NCI-H2227 treated with DMSO at 0.1 percent for 48 hours (cell line): ENCODE results near the gene CAPZA2.
"Not testable (repeated sequence)": the region's sequence is repeated elsewhere in the genome, so short reads cannot be mapped to it uniquely, and the experiment has no call there.

Experiments used
- DNase-seq: peaks from one replicate; lab custom pipeline; 2025; lab: John Stamatoyannopoulos, UW

CAPZA2 gene

GRCh38 chr7:116862234-116862950 is at the start of gene CAPZA2:
Gene CAPZA2, plus strand, starts transcription at chr7:116862587. Its CDS starts 25 bp downstream, at chr7:116862612.
- peak; percentile 90 for DNase-seq

- DNase-seq: no peak
Observed at GRCh38 chr7:116812860-116813259, 49.5 kb upstream of the CAPZA2 start.

GRCh38 chr7:116813371-116813770 is 49.0 kb upstream of the CAPZA2 start:
- not testable (repeated sequence) for DNase-seq

- no peak for DNase-seq
Observed at GRCh38 chr7:116815041-116815440, 47.3 kb upstream of the CAPZA2 start.

GRCh38 chr7:116820149-116820548 is 42.2 kb upstream of the CAPZA2 start:
- DNase-seq: no peak

- not testable (repeated sequence) for DNase-seq
Observed at GRCh38 chr7:116821647-116822046, 40.7 kb upstream of the CAPZA2 start.

GRCh38 chr7:116824449-116824848 is 37.9 kb upstream of the CAPZA2 start:
- no peak for DNase-seq

- DNase-seq: no peak
Observed at GRCh38 chr7:116828281-116828680, 34.1 kb upstream of the CAPZA2 start.

- no peak for DNase-seq
Observed at GRCh38 chr7:116829041-116829440, 33.3 kb upstream of the CAPZA2 start.

- no peak for DNase-seq
Observed at GRCh38 chr7:116829493-116829892, 32.9 kb upstream of the CAPZA2 start.

- DNase-seq: no peak
Observed at GRCh38 chr7:116832692-116833091, 29.7 kb upstream of the CAPZA2 start.

- DNase-seq: peak; percentile 16
Observed at GRCh38 chr7:116834815-116835504, 27.4 kb upstream of the CAPZA2 start.

GRCh38 chr7:116836048-116836447 is 26.3 kb upstream of the CAPZA2 start:
- no peak for DNase-seq

- no peak for DNase-seq
Observed at GRCh38 chr7:116836911-116837310, 25.5 kb upstream of the CAPZA2 start.

- no peak for DNase-seq
Observed at GRCh38 chr7:116837586-116837985, 24.8 kb upstream of the CAPZA2 start.

GRCh38 chr7:116840256-116840655 is 22.1 kb upstream of the CAPZA2 start:
- DNase-seq: no peak

- DNase-seq: no peak
Observed at GRCh38 chr7:116842371-116842770, 20.0 kb upstream of the CAPZA2 start.

GRCh38 chr7:116843378-116843777 is 19.0 kb upstream of the CAPZA2 start:
- no peak for DNase-seq

- DNase-seq: no peak
Observed at GRCh38 chr7:116851175-116851574, 11.2 kb upstream of the CAPZA2 start.

GRCh38 chr7:116851671-116852070 is 10.7 kb upstream of the CAPZA2 start:
- DNase-seq: no peak

GRCh38 chr7:116854132-116854531 is 8.3 kb upstream of the CAPZA2 start:
- no peak for DNase-seq

GRCh38 chr7:116857052-116857451 is 5.3 kb upstream of the CAPZA2 start:
- no peak for DNase-seq

GRCh38 chr7:116859323-116859722 is 3.1 kb upstream of the CAPZA2 start:
- DNase-seq: no peak

GRCh38 chr7:116861717-116862116 is 670 bp upstream of the CAPZA2 start:
- DNase-seq: no peak
